ENCODE data around the gene ANKRD37.
A peak's percentile ranks its signal among the peaks of the same experiment; 100 is the strongest.

The ANKRD37 gene

GRCh38 chr4:185416955-185417354, 20.3 kb downstream of the ANKRD37 start:
- no peak for DNase-seq (ENCODE audit: low spot score)

GRCh38 chr4:185421366-185422124, 24.9 kb downstream of the ANKRD37 start:
- DNase-seq (ENCODE audit: low spot score) = no peak

- DNase-seq (ENCODE audit: low spot score) = peak; percentile 4
Measured at GRCh38 chr4:185424905-185425646, 28.4 kb downstream of the ANKRD37 start.

- peak; percentile 87 for DNase-seq (ENCODE audit: low spot score)
Measured at GRCh38 chr4:185425647-185426352, 29.2 kb downstream of the ANKRD37 start, which contains the start of gene UFSP2. Gene UFSP2, minus strand, starts transcription at chr4:185425964. Its CDS starts 96 bp downstream, at chr4:185425868.

GRCh38 chr4:185426960-185427688, 30.5 kb downstream of the ANKRD37 start:
- DNase-seq (ENCODE audit: low spot score) = no peak

GRCh38 chr4:185429660-185430059, 33.0 kb downstream of the ANKRD37 start:
- no peak for DNase-seq (ENCODE audit: low spot score)

GRCh38 chr4:185435466-185435865, 38.8 kb downstream of the ANKRD37 start:
- DNase-seq (ENCODE audit: low spot score) = no peak

GRCh38 chr4:185437809-185438208, 41.2 kb downstream of the ANKRD37 start:
- no peak for DNase-seq (ENCODE audit: low spot score)

- DNase-seq (ENCODE audit: low spot score) = no peak
Measured at GRCh38 chr4:185441479-185441878, 44.8 kb downstream of the ANKRD37 start.

- DNase-seq (ENCODE audit: low spot score) = no peak
Measured at GRCh38 chr4:185445209-185445608, 48.6 kb downstream of the ANKRD37 start.

Small RNA genes lying within 50 kb of the gene (small RNA-seq; reads per million reads assigned to genes)
- 0 reads per million in 2 experiments for gene RF00019

Measured in SK-N-DZ (cell line).